B cell (primary cell): Measurements from ENCODE around the gene C14orf119. TPM values are rescaled to one million over a fixed set of nuclear protein-coding genes. Genes with fewer than 3 reads are reported as not detected.

Source experiments
- ATAC-seq: fragments of 200-7000 bp; cut with Tn5 transposase; one replicate; pipeline ENCODE4 v1.10.0; 2021; ENCODE audit warnings: low read depth, mild to moderate bottlenecking, moderate number of reproducible peaks, moderate library complexity
- CTCF ChIA-PET: fragments of 350-600 bp; sonication (Branson Sonifier 250); formaldehyde crosslinking; loops from one replicate; lab custom pipeline; 2021; ENCODE audit warnings: antibody characterized with exemption, inconsistent platforms; lab: Charles Lee
- POLR2A ChIA-PET: fragments of 350-600 bp; sonication (Branson Sonifier 250); formaldehyde crosslinking; loops from one replicate; lab custom pipeline; 2021; ENCODE audit warnings: antibody characterized with exemption; lab: Charles Lee
- DNase-seq: peaks from one replicate; pipeline ENCODE4 v3.0.0; 2013
- H2AFZ ChIP-seq: 2 replicates; pipeline ENCODE4 v1.6.1; 2012; ENCODE audit warnings: mild to moderate bottlenecking, low read depth, low read length; ENCODE audit not compliant: insufficient read depth, poor library complexity, severe bottlenecking
- H3K27ac ChIP-seq, 2 donors: 1 replicate in 1 of 2; 2 replicates in 1 of 2; pipeline ENCODE4 v1.5.1; 2012 to 2013; ENCODE audit warnings: low read length in 2 of 2, mild to moderate bottlenecking in 2 of 2, moderate library complexity in 1 of 2
- H3K27me3 ChIP-seq, 4 experiments: fragments of 200-600 bp in 1 of 4; sonication (generic) in 1 of 4; replicated peaks in 1 of 4; 1 replicate in 2 of 4; 2 replicates in 2 of 4; pipeline versions ENCODE4 v1.6.1 to v1.7.0; 2013 to 2016; ENCODE audit warnings: low read length in 3 of 4, mild to moderate bottlenecking in 2 of 4, mixed read lengths in 1 of 4, moderate library complexity in 1 of 4; ENCODE audit not compliant: insufficient read depth in 4 of 4, control insufficient read depth in 3 of 4; ENCODE audit errors: control extremely low read depth in 1 of 4
- H3K36me3 ChIP-seq, 2 experiments: replicated peaks in 1 of 2; 1 replicate in 1 of 2; 2 replicates in 1 of 2; pipeline versions ENCODE4 v1.6.1 to v1.7.1; 2013; ENCODE audit warnings: low read length in 1 of 2; ENCODE audit not compliant: insufficient read depth in 2 of 2, control insufficient read depth in 1 of 2; ENCODE audit errors: control extremely low read depth in 1 of 2, extremely low read depth in 1 of 2
- H3K4me1 ChIP-seq, 2 donors: fragments of 200-600 bp in 1 of 2; sonication (generic) in 1 of 2; 1 replicate in 1 of 2; 2 replicates in 1 of 2; pipeline versions ENCODE4 v1.5.1 to v1.6.1; 2013 to 2017; ENCODE audit warnings: low read length in 2 of 2; ENCODE audit not compliant: control insufficient read depth in 2 of 2, insufficient read depth in 2 of 2
- H3K4me2 ChIP-seq: replicated peaks from 2 replicates; pipeline ENCODE3; 2012; ENCODE audit warnings: mild to moderate bottlenecking, low read depth, low read length; ENCODE audit not compliant: poor library complexity, severe bottlenecking
- H3K4me3 ChIP-seq, 5 experiments: fragments of 200-600 bp in 1 of 5; sonication (generic) in 1 of 5; 1 replicate in 3 of 5; 2 replicates in 2 of 5; pipeline versions ENCODE4 v1.5.1 to v1.7.0; 2011 to 2016; ENCODE audit warnings: low read length in 4 of 5, mild to moderate bottlenecking in 4 of 5, low read depth in 2 of 5, control low read depth in 1 of 5, moderate library complexity in 1 of 5; ENCODE audit not compliant: insufficient read depth in 1 of 5; ENCODE audit errors: control extremely low read depth in 1 of 5, extremely low read depth in 1 of 5
- H3K79me2 ChIP-seq: fragments of 200-600 bp; sonication (generic); one replicate; pipeline ENCODE4 v1.6.0; 2016; ENCODE audit warnings: low read length; ENCODE audit not compliant: control insufficient read depth, insufficient read depth
- H3K9ac ChIP-seq: fragments of 200-600 bp; sonication (generic); 2 replicates; pipeline ENCODE4 v1.6.1; 2017; ENCODE audit warnings: mild to moderate bottlenecking, low read length, moderate library complexity
- H3K9me3 ChIP-seq, 3 donors: one replicate each; pipeline versions ENCODE4 v1.6.1 to v1.7.1; 2013; ENCODE audit warnings: low read length in 2 of 3; ENCODE audit not compliant: control insufficient read depth in 2 of 3, insufficient read depth in 1 of 3; ENCODE audit errors: control extremely low read depth in 1 of 3
- H4K20me1 ChIP-seq: 2 replicates; pipeline ENCODE4 v1.6.0; 2012; ENCODE audit warnings: mild to moderate bottlenecking, low read length; ENCODE audit not compliant: insufficient read depth, control insufficient read depth, poor library complexity, severe bottlenecking
- H3K27ac Mint-ChIP-seq: one replicate; pipeline ENCODE4 v1.8.0; 2021; ENCODE audit warnings: mixed read lengths
- H3K27me3 Mint-ChIP-seq: one replicate; pipeline ENCODE4 v1.8.0; 2021; ENCODE audit warnings: mixed read lengths
- H3K4me1 Mint-ChIP-seq: one replicate; pipeline ENCODE4 v1.8.0; 2021; ENCODE audit warnings: mixed read lengths
- H3K4me3 Mint-ChIP-seq: one replicate; pipeline ENCODE4 v1.8.0; 2021; ENCODE audit warnings: mixed read lengths
- H3K9me3 Mint-ChIP-seq: one replicate; pipeline ENCODE4 v1.8.0; 2022; ENCODE audit warnings: mixed read lengths; ENCODE audit not compliant: insufficient read depth
- EZH2 ChIP-seq: IDR thresholded peaks from 2 replicates; pipeline ENCODE4 v1.6.1; 2012; ENCODE audit warnings: borderline replicate concordance, low read depth, mild to moderate bottlenecking, moderate library complexity, low read length; ENCODE audit not compliant: insufficient read depth, poor library complexity, severe bottlenecking
- whole genome bisulfite sequencing: methylation state at CpG from one replicate; pipeline ENCODE4 v1.1.5; 2013; ENCODE audit warnings: missing lambda C conversion rate; ENCODE audit not compliant: insufficient coverage; 5-methylcytosine and 5-hydroxymethylcytosine counted together
- intact Hi-C: fragments of 100-400 bp; cut with micrococcal nuclease; formaldehyde crosslinking; loops from one replicate; pipeline ENCODE4 v1.10.0; 2022
- polyA plus RNA-seq: library from polyadenylated mRNA; depleted of rRNA; stranded (reverse); fragments of >200 nt; gene quantifications from 2 replicates; pipeline ENCODE4 v1.2.3, GENCODE V29; 2012
- total RNA-seq, 2 donors: library from RNA; stranded (reverse); fragments of 120-200 nt in 1 of 2; gene quantifications; 1 replicate in 1 of 2; 2 replicates in 1 of 2; pipeline versions ENCODE4 v1.2.3 to v1.2.4, GENCODE V29; 2013 to 2022
- TF ChIP-seq, protein P1 (sequence below): fragments of 200-600 bp; IDR thresholded peaks from one replicate; pipeline ENCODE4 v1.8.0; 2022; ENCODE audit warnings: antibody characterized with exemption, mild to moderate bottlenecking

C14orf119 gene
- total and polyA plus RNA-seq, 2 donors (not counting 1 experiment from before 2014, with no cell fraction given) = 12.2 to 30.6 TPM

DNA sequence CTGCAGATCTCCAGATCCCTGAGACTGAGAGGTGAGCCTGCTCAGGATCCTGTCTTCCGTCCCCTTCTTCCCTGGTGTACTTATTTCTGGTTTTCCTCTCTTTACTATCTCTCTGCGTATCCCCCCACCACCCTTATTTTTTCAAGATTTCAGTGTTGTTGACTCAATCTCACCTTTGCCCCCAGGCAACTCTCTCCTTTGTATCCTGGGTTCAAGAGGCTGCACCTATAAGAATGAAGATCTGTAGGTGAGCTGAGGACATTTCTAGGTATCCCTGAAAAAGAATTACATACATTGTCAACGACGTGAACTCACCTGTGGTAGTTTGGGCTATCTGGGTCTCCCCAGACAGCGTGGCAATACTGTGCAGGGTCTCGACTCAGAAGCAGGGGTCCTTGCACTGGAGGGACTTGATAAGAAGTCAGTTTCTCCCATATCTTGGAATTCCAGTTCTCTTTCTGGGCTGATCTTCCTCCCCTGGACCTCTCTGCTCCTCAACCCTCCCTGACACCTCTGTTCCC is 8.8 kb downstream of the C14orf119 start:
- H3K27ac Mint-ChIP-seq = no peak overlapping the region
- intact Hi-C loops = no loop called here
- DNase-seq = no peak
- no peaks in the 10 kb centered on the region for H3K4me1 ChIP-seq
- no peaks in the 10 kb centered on the region for H4K20me1 ChIP-seq
- H3K4me2 ChIP-seq = no peak overlapping the region
- ChIA-PET POLR2A (no interaction called here), CTCF (interaction anchor here (0.5 to 1.7 kb wide), 4 partner anchors 9 to 835 kb away, joined by 3 to 6 read pairs (median 4); partner anchors contain the start of genes ACIN1, C14orf119 and CEBPE)
- 89% methylated on average over 4 of the region's 6 CpGs for WGBS
- peaks cover 9% of the 10 kb centered on the region for H3K79me2 ChIP-seq
- H3K9me3 ChIP-seq = peaks cover 0 to 7% (median 0%) of the 10 kb centered on the region in 3 donors
- H3K27ac ChIP-seq = no peak overlapping the region
- H3K27me3 ChIP-seq = peaks cover 0 to under 1% (median 0%) of the 10 kb centered on the region in 4 experiments
- no peak overlapping the region for H2AFZ ChIP-seq
- H3K27me3 Mint-ChIP-seq = no peaks in the 10 kb centered on the region
- no peak overlapping the region for H3K9ac ChIP-seq
- TF ChIP-seq, protein P1, sequence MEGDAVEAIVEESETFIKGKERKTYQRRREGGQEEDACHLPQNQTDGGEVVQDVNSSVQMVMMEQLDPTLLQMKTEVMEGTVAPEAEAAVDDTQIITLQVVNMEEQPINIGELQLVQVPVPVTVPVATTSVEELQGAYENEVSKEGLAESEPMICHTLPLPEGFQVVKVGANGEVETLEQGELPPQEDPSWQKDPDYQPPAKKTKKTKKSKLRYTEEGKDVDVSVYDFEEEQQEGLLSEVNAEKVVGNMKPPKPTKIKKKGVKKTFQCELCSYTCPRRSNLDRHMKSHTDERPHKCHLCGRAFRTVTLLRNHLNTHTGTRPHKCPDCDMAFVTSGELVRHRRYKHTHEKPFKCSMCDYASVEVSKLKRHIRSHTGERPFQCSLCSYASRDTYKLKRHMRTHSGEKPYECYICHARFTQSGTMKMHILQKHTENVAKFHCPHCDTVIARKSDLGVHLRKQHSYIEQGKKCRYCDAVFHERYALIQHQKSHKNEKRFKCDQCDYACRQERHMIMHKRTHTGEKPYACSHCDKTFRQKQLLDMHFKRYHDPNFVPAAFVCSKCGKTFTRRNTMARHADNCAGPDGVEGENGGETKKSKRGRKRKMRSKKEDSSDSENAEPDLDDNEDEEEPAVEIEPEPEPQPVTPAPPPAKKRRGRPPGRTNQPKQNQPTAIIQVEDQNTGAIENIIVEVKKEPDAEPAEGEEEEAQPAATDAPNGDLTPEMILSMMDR = no peak
- no peak for TF ChIP-seq EZH2
- peaks cover 10% of the 10 kb centered on the region for H3K4me1 Mint-ChIP-seq
- ATAC-seq = no peak
- H3K9me3 Mint-ChIP-seq = no peaks in the 10 kb centered on the region
- H3K4me3 Mint-ChIP-seq = no peak overlapping the region
- H3K36me3 ChIP-seq = peaks cover under 1 to 8% of the 10 kb centered on the region in 2 experiments
- H3K4me3 ChIP-seq = no peak overlapping the region

DNA sequence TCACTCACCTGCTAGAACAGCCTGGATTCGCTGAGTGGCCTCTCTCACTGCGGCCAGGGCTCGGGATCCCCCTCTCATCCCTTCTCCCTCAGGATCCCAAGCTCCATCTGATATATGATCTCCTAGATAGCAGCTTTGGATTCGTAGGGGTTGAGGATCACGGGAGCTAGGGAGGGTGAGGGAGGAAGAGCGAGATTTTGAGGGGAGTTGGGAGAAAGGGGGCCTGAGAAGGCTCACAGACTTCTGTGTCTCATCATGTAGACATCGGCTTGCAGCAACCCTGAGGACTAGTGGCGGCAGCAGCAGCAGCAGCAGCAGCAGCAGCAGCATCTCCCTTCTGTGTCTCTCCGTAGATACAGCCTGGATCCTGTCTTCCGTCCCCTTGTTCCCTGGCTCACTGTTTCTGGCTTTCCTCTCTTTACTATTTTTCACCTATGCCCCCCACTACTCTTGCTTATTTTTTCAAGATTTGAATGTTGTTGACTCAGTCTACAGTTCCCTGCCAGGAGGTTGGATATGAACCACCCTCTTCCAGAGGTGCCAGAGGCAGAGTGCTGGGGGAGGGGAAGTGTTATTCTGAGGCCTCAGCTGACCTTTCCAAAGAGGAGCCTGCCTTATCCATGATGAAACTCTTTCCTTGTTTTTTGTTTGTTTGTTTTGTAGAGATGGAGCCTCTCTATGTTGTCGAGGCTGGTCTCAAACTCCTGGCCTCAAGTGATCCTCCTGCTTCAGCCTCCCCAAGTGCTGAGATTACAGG is 9.5 kb downstream of the C14orf119 start, which contains the start of gene CIROP:
Gene CIROP, minus strand, starts transcription at position 399 of the 757 bp plus-strand sequence. Its CDS starts 69 bp downstream, at position 330.
- TF ChIP-seq EZH2 = no peak
- TF ChIP-seq, protein P1 = no peak
- DNase-seq (no peak), ATAC-seq (no peak)
- peaks cover 10% of the 10 kb centered on the region for H3K4me1 Mint-ChIP-seq
- Histone ChIP-seq H3K79me2 (peaks cover 5% of the 10 kb centered on the region), H3K4me2 (no peak within 1 kb of the TSS), H2AFZ (no peak within 1 kb of the TSS), H3K4me1 (no peaks in the 10 kb centered on the region), H3K27me3 (peaks cover 0 to 2% (median 0%) of the 10 kb centered on the region in 4 experiments), H3K4me3 (no peak within 1 kb of the TSS), H4K20me1 (no peaks in the 10 kb centered on the region), H3K9me3 (peaks cover 0 to 7% (median 0%) of the 10 kb centered on the region in 3 donors), H3K9ac (no peak within 1 kb of the TSS), H3K36me3 (peaks cover 0 to 1% of the 10 kb centered on the region in 2 experiments), H3K27ac (no peak within 1 kb of the TSS)
- no peak within 1 kb of the TSS for H3K4me3 Mint-ChIP-seq
- intact Hi-C loops = no loop called here
- no peaks in the 10 kb centered on the region for H3K27me3 Mint-ChIP-seq
- H3K9me3 Mint-ChIP-seq = no peaks in the 10 kb centered on the region
- ChIA-PET CTCF (interaction anchor here (0.5 to 1.3 kb wide), 3 partner anchors 10 to 836 kb away, joined by 3 to 5 read pairs (median 4); partner anchors contain the start of genes ACIN1 and C14orf119), POLR2A (no interaction called here)
- WGBS = 88% methylated on average over 8 of the region's 11 CpGs
- H3K27ac Mint-ChIP-seq = no peak within 1 kb of the TSS
